Heart left ventricle (tissue), 16 donors: ENCODE results near the gene LEMD1. TPM values are rescaled to one million over a fixed set of nuclear protein-coding genes. Genes with fewer than 3 reads are reported as not detected.

Experiments used
- ATAC-seq, 4 donors: fragments of 200-7000 bp; cut with Tn5 transposase; one replicate each; pipeline ENCODE4 v1.9.1; 2020 to 2022; ENCODE audit warnings: moderate library complexity in 4 of 4, mild to moderate bottlenecking in 3 of 4, moderate number of reproducible peaks in 1 of 4
- DNase-seq, 5 donors: peaks; one replicate each; pipeline ENCODE4 v3.0.0-alpha.2; 2020
- H3K27ac ChIP-seq, 12 donors: fragments of 200-600 bp; sonication (generic) in 4 of 12; one replicate each; pipeline versions ENCODE4 v1.5.0 to v1.8.0; 2016 to 2022; ENCODE audit warnings: mild to moderate bottlenecking in 2 of 12
- H3K27me3 ChIP-seq, 9 donors: fragments of 200-600 bp; sonication (generic) in 2 of 9; one replicate each; pipeline versions ENCODE4 v1.5.1 to v1.8.0; 2016 to 2022; ENCODE audit warnings: mild to moderate bottlenecking in 3 of 9
- H3K36me3 ChIP-seq, 9 donors: fragments of 200-600 bp; sonication (generic) in 2 of 9; one replicate each; pipeline versions ENCODE4 v1.5.0 to v1.8.0; 2018 to 2022; ENCODE audit warnings: mild to moderate bottlenecking in 2 of 9
- H3K4me1 ChIP-seq, 12 donors: fragments of 200-600 bp; sonication (generic) in 4 of 12; one replicate each; pipeline versions ENCODE4 v1.5.0 to v1.8.0; 2016 to 2022; ENCODE audit warnings: mild to moderate bottlenecking in 3 of 12
- H3K4me3 ChIP-seq, 12 donors: fragments of 200-600 bp; sonication (generic) in 4 of 12; one replicate each; pipeline versions ENCODE4 v1.5.0 to v1.8.0; 2017 to 2022; ENCODE audit warnings: mild to moderate bottlenecking in 9 of 12, moderate library complexity in 4 of 12
- H3K9me3 ChIP-seq, 12 donors: fragments of 200-600 bp; sonication (generic) in 4 of 12; one replicate each; pipeline versions ENCODE4 v1.5.0 to v1.8.0; 2016 to 2022; ENCODE audit warnings: mild to moderate bottlenecking in 1 of 12
- CTCF ChIP-seq, 12 donors: fragments of 200-600 bp; sonication (generic) in 4 of 12; IDR thresholded peaks; one replicate each; pipeline versions ENCODE4 v1.5.0 to v1.8.0; 2018 to 2022; ENCODE audit warnings: antibody characterized with exemption in 12 of 12, mild to moderate bottlenecking in 5 of 12
- POLR2A ChIP-seq, 2 donors: fragments of 450-650 bp; IDR thresholded peaks; one replicate each; pipeline ENCODE4 v1.6.1; 2017; ENCODE audit warnings: antibody characterized with exemption in 2 of 2, mild to moderate bottlenecking in 2 of 2, moderate library complexity in 2 of 2
- whole genome bisulfite sequencing, 4 donors: extraction: QIAGEN DNeasy Blood & Tissue Kit in 2 of 4; methylation state at CpG; one replicate each; pipeline versions ENCODE4 v1.1.5 to v1.1.7; 2013 to 2018; 5-methylcytosine and 5-hydroxymethylcytosine counted together
- intact Hi-C, 10 donors: fragments of 100-400 bp; cut with DNase I; formaldehyde crosslinking; loops; one replicate each; pipeline versions ENCODE4 v1.11.1 to v1.14.2; 2022
- microRNA counts, 2 donors: library from miRNA; unstranded; fragments of <30 nt; microRNA quantifications; one replicate each; lab custom pipeline; 2016
- microRNA-seq, 4 donors: library from miRNA; unstranded; fragments of <30 nt; microRNA quantifications; one replicate each; pipeline versions ENCODE4 to v1.2.0, GENCODE V29; 2017 to 2020
- polyA plus RNA-seq, 2 donors: library from polyadenylated mRNA; stranded (reverse); fragments of 200-250 nt; gene quantifications; one replicate each; pipeline ENCODE4 v1.2.3, GENCODE V29; 2013
- total RNA-seq, 9 donors: library from RNA; depleted of rRNA in 2 of 9; stranded (reverse); fragments of >200 nt in 2 of 9; fragmentation: NEBNext Ultra II Directional in 3 of 9; extraction: Animal tissue kit (Norgen Biotek cat#: 25700) in 3 of 9; gene quantifications; one replicate each; pipeline versions ENCODE4 v1.1.0 to v1.2.4, GENCODE V29; 2016 to 2023
- donor health status: ischemic (EF 13 %, LVEDD 7.1; RV severe dilation, severe dysfunction).
- donor health status: healthy with polysubstance abuse.
- donor health status: DM: no; HTN: yes; CAD: no.
- donor health status: DM: no; HTN: no; CAD: no.
- donor health status: ischemic (EF 25% LVEDD 6.9; RV normal size, moderate dysfunction).
- donor health status: ischemic (EF 25% LVEDD 5.7; RV mildly dilated, moderate dysfunction).
- donor health status: healthy.
- donor health status: DM: yes; HTN: yes; CAD: no.
- donor health status: ischemic (EF 35%, LVEDD 5.7; RV mildly dilated, moderate dysfunction).
- donor health status: nonischemic (EF 11% LVEDD 7.7; RV severe dilation, severe dysfunction).
- donor health status: DM: yes; HTN: yes; CAD: no.
- donor health status: PGD.
- donor health status: ischemic (EF 29% LVEDD 5.4; RV normal size, mild dysfunction).
- donor health status: nonischemic (EF 23%, LVEDD 6.1; RV moderate dilation, normal function).

LEMD1 gene
- total and polyA plus RNA-seq, 11 donors: 2.5 TPM; not detected in 10

GRCh38 chr1:205338011-205338410 lies 83.8 kb downstream of the LEMD1 start:
- Histone ChIP-seq H3K36me3 (no peaks in the 10 kb centered on the region), H3K27ac (no peak overlapping the region), H3K4me3 (no peak overlapping the region), H3K9me3 (no peaks in the 10 kb centered on the region), H3K27me3 (peaks cover 0 to 12% (median 3%) of the 10 kb centered on the region in 9 donors), H3K4me1 (no peaks in the 10 kb centered on the region)
- TF ChIP-seq POLR2A (IDR thresholded peaks at IDR 0.05) (no peak), CTCF (IDR thresholded peaks at IDR 0.05) (no peak)
- intact Hi-C loops: no loop called here
- ATAC-seq (no peak), DNase-seq (no peak)
- 68 to 82% (median 76%) methylated on average over 7 of the region's 7 CpGs for WGBS, 4 donors

- Histone ChIP-seq H3K27ac (no peak overlapping the region), H3K4me1 (no peaks in the 10 kb centered on the region), H3K9me3 (no peaks in the 10 kb centered on the region), H3K27me3 (peaks cover 0 to 6% (median 0%) of the 10 kb centered on the region in 9 donors), H3K36me3 (no peaks in the 10 kb centered on the region), H3K4me3 (no peak overlapping the region)
- TF ChIP-seq POLR2A (IDR thresholded peaks at IDR 0.05): no peak
- no peak for TF ChIP-seq CTCF (IDR thresholded peaks at IDR 0.05)
- intact Hi-C loops: no loop called here
- WGBS, 4 donors: 68 to 79% (median 73%) methylated on average over 5 to 7 of the region's 7 CpGs
- ATAC-seq (no peak), DNase-seq (no peak)
These were observed 84.4 kb downstream of the LEMD1 start for GRCh38 chr1:205337481-205337880.

GRCh38 chr1:205335692-205336091 lies 86.2 kb downstream of the LEMD1 start:
- peak; percentile 70 to 86 (median 73) for DNase-seq
- Histone ChIP-seq H3K4me1 (no peaks in the 10 kb centered on the region), H3K27ac (no peak overlapping the region), H3K36me3 (no peaks in the 10 kb centered on the region), H3K27me3 (no peaks in the 10 kb centered on the region), H3K9me3 (no peaks in the 10 kb centered on the region), H3K4me3 (no peak overlapping the region)
- intact Hi-C loops: no loop called here
- no peak for TF ChIP-seq POLR2A (IDR thresholded peaks at IDR 0.05)
- TF ChIP-seq CTCF (IDR thresholded peaks at IDR 0.05): peak; percentile 74 to 94 (median 80)
- 7 to 17% (median 13%) methylated on average over 4 of the region's 4 CpGs for WGBS, 4 donors
- peak; percentile 71 to 87 (median 78) for ATAC-seq

DNA sequence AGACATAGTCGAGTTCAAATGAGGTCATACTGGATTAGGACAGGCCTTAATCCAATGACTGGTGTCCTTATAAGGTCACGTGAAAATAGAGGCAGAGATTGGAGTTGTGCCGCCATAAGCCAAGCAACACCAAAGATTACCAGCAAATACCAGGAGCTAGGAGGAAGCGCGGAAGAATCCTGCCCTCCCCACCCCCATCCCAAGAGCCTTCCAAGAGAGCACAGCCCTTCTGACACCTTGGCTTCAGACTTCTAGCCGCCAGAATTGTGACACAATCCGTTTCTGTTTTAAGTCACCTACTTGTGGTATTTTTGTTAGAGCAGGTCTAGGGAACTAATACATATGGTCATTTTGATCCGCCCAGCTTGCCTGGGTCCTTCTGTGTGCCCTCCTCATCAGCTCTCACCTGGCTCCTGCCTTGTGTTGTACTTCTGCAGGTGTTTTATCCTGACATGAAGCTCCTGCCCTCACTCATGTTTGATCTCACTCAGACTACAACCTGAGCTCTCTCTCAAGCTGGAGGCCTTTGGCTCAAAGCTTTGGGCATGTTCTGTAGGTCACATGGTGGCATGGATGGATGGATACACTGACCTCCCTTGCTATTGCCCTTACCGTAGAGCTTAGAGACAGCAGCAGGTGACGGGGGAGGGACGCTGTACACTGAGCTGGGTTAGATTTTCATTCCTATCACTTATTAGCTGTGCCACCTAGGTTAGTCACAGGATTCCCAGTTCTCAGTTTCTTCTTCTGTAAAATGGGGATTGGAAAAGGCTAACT lies 89.7 kb downstream of the LEMD1 start:
- Histone ChIP-seq H3K36me3 (no peaks in the 10 kb centered on the region), H3K27ac (no peak overlapping the region), H3K4me1 (no peaks in the 10 kb centered on the region), H3K4me3 (no peak overlapping the region), H3K9me3 (no peaks in the 10 kb centered on the region), H3K27me3 (peaks cover 0 to 5% (median 0%) of the 10 kb centered on the region in 9 donors)
- DNase-seq (no peak), ATAC-seq (no peak)
- TF ChIP-seq CTCF (IDR thresholded peaks at IDR 0.05): no peak
- TF ChIP-seq POLR2A (IDR thresholded peaks at IDR 0.05): no peak
- intact Hi-C loops: no loop called here
- WGBS, 4 donors: 88 to 93% (median 90%) methylated on average over 11 of the region's 11 CpGs

MicroRNA genes within 50 kb of the gene (microRNA counts, 767-probe panel; counts per million panel counts)
- 573 to 2,282 counts per million in 2 donors for microRNA hsa-miR-135b-5p (lab: Ali Mortazavi, UCI)

Small RNA genes lying within 50 kb of the gene (microRNA-seq; reads per million reads assigned to microRNA genes)
- 0.83 to 1.5 (median 1.2) reads per million in 4 donors for gene MIR135B

Other genes with a start within 250 kb of the LEMD1 start
- gene DSTYK, start 210.4 kb downstream of the LEMD1 start, total RNA-seq: 10 to 100 TPM in 1 of 9 donors, 1 to 10 TPM in 8; 5.2 to 10.1 (median 8.0) TPM
- gene DSTYK, start 210.4 kb downstream of the LEMD1 start, polyA plus RNA-seq: 1 to 10 TPM; 3.2 to 5.3 TPM
- gene TMCC2, start 194.1 kb downstream of the LEMD1 start, total RNA-seq: 1 to 10 TPM in 8 of 9 donors, under 1 TPM in 1; 0.97 to 5.1 (median 2.1) TPM
- 1 to 10 TPM; 1.4 to 2.0 TPM for gene TMCC2, start 194.1 kb downstream of the LEMD1 start, polyA plus RNA-seq
- 1 to 10 TPM in 3 of 9 donors, under 1 TPM in 6; 0.25 to 2.6 (median 0.82) TPM for gene NUAK2, start 100.3 kb downstream of the LEMD1 start, total RNA-seq
- gene NUAK2, start 100.3 kb downstream of the LEMD1 start, polyA plus RNA-seq: under 1 TPM; 0.46 to 0.50 TPM
- gene KLHDC8A, start 65.1 kb downstream of the LEMD1 start, total RNA-seq: under 1 TPM in 2 of 9 donors, not detected in 7; 0.14 to 0.18 TPM
- under 1 TPM in 1 of 2 donors, not detected in 1; 0.30 TPM for gene KLHDC8A, start 65.1 kb downstream of the LEMD1 start, polyA plus RNA-seq
- under 1 TPM in 1 of 9 donors, not detected in 8; 0.27 TPM for gene BLACAT1, start 34.0 kb upstream of the LEMD1 start, total RNA-seq
- gene BLACAT1, start 34.0 kb upstream of the LEMD1 start, polyA plus RNA-seq: not detected
- gene CDK18, start 82.6 kb upstream of the LEMD1 start, total RNA-seq: 100 to 1,000 TPM; 106 to 198 (median 141) TPM
- gene CDK18, start 82.6 kb upstream of the LEMD1 start, polyA plus RNA-seq: 100 to 1,000 TPM in 1 of 2 donors, 10 to 100 TPM in 1; 62.5 to 147 TPM
- 10 to 100 TPM; 18.5 to 54.9 (median 36.5) TPM for gene ELK4, start 210.0 kb upstream of the LEMD1 start, total RNA-seq
- 10 to 100 TPM in 1 of 2 donors, 1 to 10 TPM in 1; 5.0 to 11.3 TPM for gene ELK4, start 210.0 kb upstream of the LEMD1 start, polyA plus RNA-seq